Fibroblast of lung (primary cell): ENCODE data around the gene GFOD2.

Source experiments
- EZH2 ChIP-seq: IDR thresholded peaks from 2 replicates; pipeline ENCODE4 v1.5.1; 2012; ENCODE audit warnings: low read length, control low read depth, mild to moderate bottlenecking; ENCODE audit errors: missing control alignments
- TF ChIP-seq, protein P1 (sequence below), 2 donors: IDR thresholded peaks in 1 of 2; conservative IDR thresholded peaks in 1 of 2; 1 replicate in 1 of 2; 2 replicates in 1 of 2; pipeline ENCODE4 v1.5.1; 2011 to 2012; ENCODE audit warnings: low read length in 2 of 2, control low read depth in 1 of 2, inconsistent platforms in 1 of 2, low read depth in 1 of 2, mild to moderate bottlenecking in 1 of 2

DNA sequence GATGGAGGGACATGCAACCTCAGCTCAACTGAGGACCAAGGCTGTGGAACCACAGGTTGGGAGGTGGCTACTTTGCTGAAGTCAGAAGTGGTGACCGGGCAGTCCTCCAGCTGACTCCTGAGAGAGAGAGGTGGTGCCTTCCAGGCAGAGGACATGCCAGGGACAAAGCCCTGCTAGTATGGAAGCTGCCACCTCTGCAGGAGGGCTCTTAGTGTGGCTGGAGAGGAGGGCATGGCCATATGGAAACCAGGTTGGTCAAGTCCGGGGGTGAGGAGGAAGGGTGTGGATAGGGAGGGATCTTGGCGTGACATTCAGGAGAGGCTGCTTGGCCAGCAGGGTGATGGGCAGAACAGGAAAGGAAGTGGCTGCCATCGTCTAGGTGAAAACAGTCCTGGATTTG is 46.8 kb downstream of the GFOD2 start:
- TF ChIP-seq, protein P1, sequence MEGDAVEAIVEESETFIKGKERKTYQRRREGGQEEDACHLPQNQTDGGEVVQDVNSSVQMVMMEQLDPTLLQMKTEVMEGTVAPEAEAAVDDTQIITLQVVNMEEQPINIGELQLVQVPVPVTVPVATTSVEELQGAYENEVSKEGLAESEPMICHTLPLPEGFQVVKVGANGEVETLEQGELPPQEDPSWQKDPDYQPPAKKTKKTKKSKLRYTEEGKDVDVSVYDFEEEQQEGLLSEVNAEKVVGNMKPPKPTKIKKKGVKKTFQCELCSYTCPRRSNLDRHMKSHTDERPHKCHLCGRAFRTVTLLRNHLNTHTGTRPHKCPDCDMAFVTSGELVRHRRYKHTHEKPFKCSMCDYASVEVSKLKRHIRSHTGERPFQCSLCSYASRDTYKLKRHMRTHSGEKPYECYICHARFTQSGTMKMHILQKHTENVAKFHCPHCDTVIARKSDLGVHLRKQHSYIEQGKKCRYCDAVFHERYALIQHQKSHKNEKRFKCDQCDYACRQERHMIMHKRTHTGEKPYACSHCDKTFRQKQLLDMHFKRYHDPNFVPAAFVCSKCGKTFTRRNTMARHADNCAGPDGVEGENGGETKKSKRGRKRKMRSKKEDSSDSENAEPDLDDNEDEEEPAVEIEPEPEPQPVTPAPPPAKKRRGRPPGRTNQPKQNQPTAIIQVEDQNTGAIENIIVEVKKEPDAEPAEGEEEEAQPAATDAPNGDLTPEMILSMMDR (conservative IDR thresholded peaks at IDR 0.05 in 1 of 2, IDR thresholded peaks at IDR 0.05 in 1 of 2; ENCODE audit: low read depth in 1 of 2, low read length in 2 of 2): no peak
- TF ChIP-seq EZH2: no peak
